Uterus (tissue), 2 donors: ENCODE results near the gene AGBL4.

ENCODE experiments used
- CTCF ChIP-seq, 4 experiments: fragments of 200-600 bp in 2 of 4; fragments of 450-650 bp in 2 of 4; sonication (generic) in 2 of 4; IDR thresholded peaks; one replicate each; pipeline ENCODE4 v1.5.1; 2016 to 2019; ENCODE audit warnings: antibody characterized with exemption in 4 of 4, mild to moderate bottlenecking in 2 of 4, moderate library complexity in 1 of 4
- POLR2A ChIP-seq, 2 donors: fragments of 450-650 bp; IDR thresholded peaks; one replicate each; pipeline ENCODE4 v1.6.1; 2016; ENCODE audit warnings: antibody characterized with exemption in 2 of 2, mild to moderate bottlenecking in 1 of 2, moderate library complexity in 1 of 2

- no peak for TF ChIP-seq CTCF (IDR thresholded peaks at IDR 0.05)
- TF ChIP-seq POLR2A (IDR thresholded peaks at IDR 0.05): no peak
Measured at GRCh38 chr1:48676376-48676775, 1347.4 kb downstream of the AGBL4 start.
